Stimulated activated naive CD4-positive, alpha-beta T cell (primary cell): ENCODE data around the gene PAPOLB.
A peak's percentile ranks its signal among the peaks of the same experiment; 100 is the strongest.

ENCODE experiments used
- DNase-seq, 6 experiments: peaks; one replicate each; lab custom pipeline; 2025; lab: John Stamatoyannopoulos, UW

Gene PAPOLB

GRCh38 chr7:4823441-4824119 lies 38.2 kb downstream of the PAPOLB start:
- no peak for DNase-seq

- DNase-seq = no peak
These were observed 39.2 kb downstream of the PAPOLB start for GRCh38 chr7:4822677-4823076.

- no peak for DNase-seq
These were observed 40.8 kb downstream of the PAPOLB start for GRCh38 chr7:4820967-4821471.

GRCh38 chr7:4820405-4820966 lies 41.3 kb downstream of the PAPOLB start:
- no peak for DNase-seq

- no peak for DNase-seq
These were observed 42.0 kb downstream of the PAPOLB start for GRCh38 chr7:4819560-4820404.

GRCh38 chr7:4818000-4818794 lies 43.6 kb downstream of the PAPOLB start:
- no peak for DNase-seq

GRCh38 chr7:4817178-4817901 lies 44.5 kb downstream of the PAPOLB start:
- no peak for DNase-seq

- no peak for DNase-seq
These were observed 45.3 kb downstream of the PAPOLB start for GRCh38 chr7:4816419-4817080.

GRCh38 chr7:4815609-4816418 lies 46.0 kb downstream of the PAPOLB start:
- DNase-seq = no peak

- DNase-seq = no peak
These were observed 46.7 kb downstream of the PAPOLB start for GRCh38 chr7:4815121-4815520.

GRCh38 chr7:4814433-4814832 lies 47.4 kb downstream of the PAPOLB start:
- no peak for DNase-seq

- no peak for DNase-seq
These were observed 52.2 kb downstream of the PAPOLB start for GRCh38 chr7:4809666-4810065.

- DNase-seq = peak in 5 of 6 experiments; percentile 25 to 47 (median 30)
These were observed 52.7 kb downstream of the PAPOLB start for GRCh38 chr7:4809091-4809591.

- no peak for DNase-seq
These were observed 53.3 kb downstream of the PAPOLB start for GRCh38 chr7:4808565-4808964.

GRCh38 chr7:4808026-4808425 lies 53.8 kb downstream of the PAPOLB start:
- no peak for DNase-seq
